ENCODE results near the gene STRN4.
A peak's percentile ranks its signal among the peaks of the same experiment; 100 is the strongest.

Gene STRN4

GRCh38 chr19:46730595-46730994, 15.7 kb downstream of the STRN4 start:
- peaks cover 55 to 100% (median 90%) of the 10 kb centered on the region in 3 donors for H3K36me3 ChIP-seq
- no peak for TF ChIP-seq CTCF (IDR thresholded peaks at IDR 0.05)
- peaks cover 0 to 10% (median 0%) of the 10 kb centered on the region in 4 donors for H3K4me1 ChIP-seq
- H3K4me3 ChIP-seq = no peak overlapping the region
- intact Hi-C loops (cut with DNase I; ENCODE audit: low total_unique reads) = loop anchor here (10.0 kb wide), 1 partner anchor 116 kb away; no protein-coding TSS in a partner anchor
- H3K9me3 ChIP-seq = no peaks in the 10 kb centered on the region
- H3K27me3 ChIP-seq = no peaks in the 10 kb centered on the region
- H3K27ac ChIP-seq = no peak overlapping the region
- DNase-seq = no peak

GRCh38 chr19:46730187-46730586, 16.1 kb downstream of the STRN4 start:
- intact Hi-C loops (cut with DNase I; ENCODE audit: low total_unique reads) = loop anchor here (10.0 kb wide), 1 partner anchor 115 kb away; no protein-coding TSS in a partner anchor
- peaks cover 55 to 100% (median 90%) of the 10 kb centered on the region in 3 donors for H3K36me3 ChIP-seq

GRCh38 chr19:46729696-46730095, 16.6 kb downstream of the STRN4 start:
- no peak for DNase-seq
- H3K27ac ChIP-seq = no peak overlapping the region
- peaks cover 56 to 100% (median 90%) of the 10 kb centered on the region in 3 donors for H3K36me3 ChIP-seq
- peaks cover 0 to 10% (median 0%) of the 10 kb centered on the region in 4 donors for H3K4me1 ChIP-seq
- H3K27me3 ChIP-seq = no peaks in the 10 kb centered on the region
- H3K4me3 ChIP-seq = no peak overlapping the region
- H3K9me3 ChIP-seq = no peaks in the 10 kb centered on the region
- TF ChIP-seq CTCF (IDR thresholded peaks at IDR 0.05) = no peak
- intact Hi-C loops (cut with DNase I; ENCODE audit: low total_unique reads) = loop anchor here (10.0 kb wide), 1 partner anchor 115 kb away; no protein-coding TSS in a partner anchor

More at GRCh38 chr19:46730187-46730586, 16.1 kb downstream of the STRN4 start:
- H3K27ac ChIP-seq = no peak overlapping the region
- no peak for DNase-seq
- H3K9me3 ChIP-seq = no peaks in the 10 kb centered on the region
- no peaks in the 10 kb centered on the region for H3K27me3 ChIP-seq
- no peak for TF ChIP-seq CTCF (IDR thresholded peaks at IDR 0.05)
- peaks cover 0 to 10% (median 0%) of the 10 kb centered on the region in 4 donors for H3K4me1 ChIP-seq
- H3K4me3 ChIP-seq = no peak overlapping the region

GRCh38 chr19:46728693-46729339, 17.4 kb downstream of the STRN4 start:
- Histone ChIP-seq H3K27ac (no peak overlapping the region), H3K4me3 (no peak overlapping the region), H3K27me3 (no peaks in the 10 kb centered on the region), H3K4me1 (peaks cover 0 to 10% (median 0%) of the 10 kb centered on the region in 4 donors), H3K36me3 (peaks cover 64 to 100% (median 93%) of the 10 kb centered on the region in 3 donors), H3K9me3 (no peaks in the 10 kb centered on the region)
- intact Hi-C loops (cut with DNase I; ENCODE audit: low total_unique reads) = no loop called here
- peak in 1 of 2 donors; percentile 59 for DNase-seq
- peak; percentile 87 to 99 for TF ChIP-seq CTCF (IDR thresholded peaks at IDR 0.05)

GRCh38 chr19:46728208-46728607, 18.0 kb downstream of the STRN4 start:
- intact Hi-C loops (cut with DNase I; ENCODE audit: low total_unique reads) = no loop called here
- no peak overlapping the region for H3K4me3 ChIP-seq
- TF ChIP-seq CTCF (IDR thresholded peaks at IDR 0.05) = no peak
- no peaks in the 10 kb centered on the region for H3K27me3 ChIP-seq
- H3K9me3 ChIP-seq = no peaks in the 10 kb centered on the region
- no peak for DNase-seq
- H3K36me3 ChIP-seq = peaks cover 66 to 100% (median 93%) of the 10 kb centered on the region in 3 donors
- H3K4me1 ChIP-seq = peaks cover 0 to 10% (median 0%) of the 10 kb centered on the region in 4 donors
- no peak overlapping the region for H3K27ac ChIP-seq

Data from tibial artery (tissue), 4 donors.